Endothelial cell of umbilical vein (primary cell): ENCODE measurements around the gene PRRC2C. TPM values are rescaled to one million over a fixed set of nuclear protein-coding genes. Genes with fewer than 3 reads are reported as not detected.

Experiments used
- BruUV-seq: library from RNA; stranded (reverse); fragments of 400-500 nt; replicated peaks from 2 replicates; lab custom pipeline; 2021; lab: Mats Ljungman, UMichigan
- CTCF ChIA-PET: fragments of 300-600, 350-600 bp; sonication (Branson Sonifier 250); formaldehyde crosslinking; loops from one replicate; lab custom pipeline; 2021; ENCODE audit warnings: antibody characterized with exemption, inconsistent platforms; lab: Charles Lee
- POLR2A ChIA-PET: fragments of 300-600, 350-600 bp; sonication (Branson Sonifier 250); formaldehyde crosslinking; loops from one replicate; lab custom pipeline; 2021; ENCODE audit warnings: antibody characterized with exemption, inconsistent platforms; lab: Charles Lee
- DNase-seq: peaks from one replicate; pipeline ENCODE4 v3.0.0-alpha.2; 2011; ENCODE audit warnings: low read depth, low spot score
- FAIRE-seq: peaks from 2 replicates; lab custom pipeline; 2011; peaks lifted over from hg19 to GRCh38; lab: Jason Lieb, UNC
- H2AFZ ChIP-seq: 2 replicates; pipeline ENCODE4 v1.6.0; 2012; ENCODE audit warnings: low read depth, low read length, control low read depth, inconsistent platforms
- H3K27ac ChIP-seq: 2 replicates; pipeline ENCODE4 v1.5.1; 2011; ENCODE audit warnings: low read depth, mild to moderate bottlenecking, control low read depth, low read length, moderate library complexity; ENCODE audit not compliant: insufficient read depth
- H3K27me3 ChIP-seq, 2 experiments: 2 replicates each; pipeline versions ENCODE4 v1.6.0 to v1.6.1; 2011; ENCODE audit warnings: low read length in 2 of 2, mixed read lengths in 1 of 2; ENCODE audit not compliant: control insufficient read depth in 2 of 2, insufficient read depth in 2 of 2
- H3K36me3 ChIP-seq, 2 experiments: 2 replicates in 1 of 2; 3 replicates in 1 of 2; pipeline ENCODE4 v1.5.1; 2011; ENCODE audit warnings: low read length in 2 of 2, mild to moderate bottlenecking in 1 of 2, moderate library complexity in 1 of 2; ENCODE audit not compliant: control insufficient read depth in 2 of 2, insufficient read depth in 2 of 2; ENCODE audit errors: extremely low read depth in 1 of 2
- H3K4me1 ChIP-seq: 3 replicates; pipeline ENCODE4 v1.5.1; 2011; ENCODE audit warnings: mild to moderate bottlenecking, low read length; ENCODE audit not compliant: control insufficient read depth, insufficient read depth; ENCODE audit errors: extremely low read depth
- H3K4me2 ChIP-seq: 2 replicates; pipeline ENCODE4 v1.6.1; 2011; ENCODE audit warnings: low read length, control low read depth, mixed read lengths; ENCODE audit not compliant: insufficient read depth
- H3K4me3 ChIP-seq, 3 experiments: fragments of 200-600 bp in 1 of 3; sonication (generic), shearing (Covaris generic) in 1 of 3; replicated peaks in 1 of 3; 2 replicates each; pipeline ENCODE4 v1.5.1; 2011 to 2016; ENCODE audit warnings: control low read depth in 3 of 3, low read length in 3 of 3, mild to moderate bottlenecking in 2 of 3, inconsistent platforms in 1 of 3, low read depth in 1 of 3, moderate library complexity in 1 of 3; ENCODE audit not compliant: insufficient read depth in 1 of 3
- H3K79me2 ChIP-seq: 2 replicates; pipeline ENCODE4 v1.6.0; 2012; ENCODE audit warnings: low read length, inconsistent platforms; ENCODE audit not compliant: control insufficient read depth, insufficient read depth
- H3K9ac ChIP-seq: replicated peaks from 2 replicates; pipeline ENCODE3; 2011; ENCODE audit warnings: low read length, control low read depth; ENCODE audit not compliant: insufficient read depth; ENCODE audit errors: extremely low read depth
- H3K9me1 ChIP-seq: replicated peaks from 3 replicates; pipeline ENCODE4 v1.6.0; 2011; ENCODE audit warnings: mild to moderate bottlenecking, low read length; ENCODE audit not compliant: control insufficient read depth, insufficient read depth; ENCODE audit errors: extremely low read depth
- H3K9me3 ChIP-seq: replicated peaks from 2 replicates; pipeline ENCODE4 v1.5.1; 2012; ENCODE audit warnings: low read length, inconsistent platforms; ENCODE audit not compliant: control insufficient read depth, insufficient read depth
- H4K20me1 ChIP-seq: replicated peaks from 2 replicates; pipeline ENCODE3; 2011; ENCODE audit warnings: mild to moderate bottlenecking, low read length; ENCODE audit not compliant: control insufficient read depth, insufficient read depth; ENCODE audit errors: extremely low read depth
- EZH2 ChIP-seq: IDR thresholded peaks from 2 replicates; pipeline ENCODE4 v1.6.1; 2012; ENCODE audit warnings: borderline replicate concordance, low read depth, mild to moderate bottlenecking, moderate library complexity, low read length, inconsistent platforms; ENCODE audit not compliant: severe bottlenecking
- FOS ChIP-seq: IDR thresholded peaks from 2 replicates; pipeline ENCODE4 v1.6.1; 2011; ENCODE audit warnings: mild to moderate bottlenecking, low read length, moderate library complexity, borderline replicate concordance; ENCODE audit not compliant: insufficient read depth
- GATA2 ChIP-seq: IDR thresholded peaks from 2 replicates; pipeline ENCODE4 v1.7.0; 2011; ENCODE audit warnings: low read depth, mild to moderate bottlenecking, moderate library complexity, mixed read lengths, low read length; ENCODE audit not compliant: insufficient read length, insufficient read depth
- JUN ChIP-seq: IDR thresholded peaks from 2 replicates; pipeline ENCODE4 v1.6.1; 2011; ENCODE audit warnings: borderline replicate concordance, low read depth; ENCODE audit not compliant: insufficient read length, insufficient read depth
- MYC ChIP-seq: IDR thresholded peaks from one replicate; pipeline ENCODE4 v1.6.1; 2011; ENCODE audit warnings: mild to moderate bottlenecking, low read depth, low read length
- POLR2A ChIP-seq: IDR thresholded peaks from 2 replicates; pipeline ENCODE4 v1.6.1; 2012; ENCODE audit warnings: low read depth, mild to moderate bottlenecking, control low read depth, low read length
- POLR2AphosphoS5 ChIP-seq: IDR thresholded peaks from 2 replicates; pipeline ENCODE4 v1.6.1; 2012; ENCODE audit warnings: low read depth, mild to moderate bottlenecking, control low read depth, low read length, moderate library complexity; ENCODE audit not compliant: insufficient read depth
- dilution Hi-C: fragments of 300-500 bp; cut with MboI; formaldehyde crosslinking; loops from one replicate; pipeline ENCODE4 v1.15.0; 2019; ENCODE audit warnings: low sequenced_read_pairs; ENCODE audit not compliant: extremely low pct_ligation_motif_present
- intact Hi-C: fragments of 100-400 bp; cut with micrococcal nuclease; formaldehyde crosslinking; loops from one replicate; pipeline ENCODE4 v1.10.0; 2022
- polyA plus RNA-seq, 4 experiments: library from polyadenylated mRNA; depleted of rRNA in 3 of 4; stranded (reverse) in 3 of 4; unstranded in 1 of 4; fragments of >200 nt; gene quantifications; 2 replicates each; pipeline versions ENCODE4 v1.2.1 to v1.2.3, GENCODE V29; 2011 to 2012; ENCODE audit warnings: missing spikeins in 1 of 4
- total RNA-seq: library from RNA; stranded (reverse); gene quantifications from 2 replicates; pipeline ENCODE4 v1.2.3, GENCODE V29; 2021
- TF ChIP-seq, protein P1 (sequence below), 2 donors: IDR thresholded peaks; 1 replicate in 1 of 2; 2 replicates in 1 of 2; pipeline ENCODE4 v1.5.1; 2011; ENCODE audit warnings: low read length in 2 of 2, mild to moderate bottlenecking in 2 of 2, moderate library complexity in 2 of 2, control low read depth in 1 of 2, inconsistent platforms in 1 of 2, low read depth in 1 of 2; ENCODE audit not compliant: insufficient read depth in 1 of 2; ENCODE audit errors: extremely low read depth in 1 of 2
- TF ChIP-seq, protein P2 (sequence below): IDR thresholded peaks from 2 replicates; pipeline ENCODE4 v1.6.1; 2011; ENCODE audit not compliant: insufficient read depth, insufficient read length

Gene PRRC2C
- total and polyA plus RNA-seq, 2 donors (not counting 3 experiments of a cell fraction or from before 2014, with no cell fraction given) = 65.7 to 199 TPM

DNA sequence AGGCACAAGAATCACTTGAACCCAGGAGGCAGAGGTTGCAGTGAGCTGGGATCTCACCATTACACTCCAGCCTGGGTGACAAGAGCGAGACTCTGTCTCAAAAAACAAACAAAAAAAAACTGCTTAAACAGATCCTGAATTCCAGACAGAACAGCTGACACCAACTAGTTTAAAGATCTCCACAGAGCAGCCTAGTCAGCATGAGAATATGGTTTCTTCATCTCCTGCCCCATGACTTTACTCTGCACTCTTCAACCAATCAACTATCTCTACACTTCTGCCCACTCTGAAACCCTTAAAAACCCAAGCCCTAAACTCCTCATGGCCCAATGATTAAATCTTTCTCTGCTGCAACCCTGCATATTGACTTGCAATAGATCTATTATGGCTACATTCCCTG is 7.5 kb upstream of the PRRC2C start:
- no peak overlapping the region for H3K4me3 ChIP-seq
- H3K9me3 ChIP-seq = no peaks in the 10 kb centered on the region
- no peaks in the 10 kb centered on the region for H3K9me1 ChIP-seq
- no peaks in the 10 kb centered on the region for H3K36me3 ChIP-seq
- H3K27me3 ChIP-seq = peaks cover 3 to 6% of the 10 kb centered on the region in 2 experiments
- TF ChIP-seq, protein P1, sequence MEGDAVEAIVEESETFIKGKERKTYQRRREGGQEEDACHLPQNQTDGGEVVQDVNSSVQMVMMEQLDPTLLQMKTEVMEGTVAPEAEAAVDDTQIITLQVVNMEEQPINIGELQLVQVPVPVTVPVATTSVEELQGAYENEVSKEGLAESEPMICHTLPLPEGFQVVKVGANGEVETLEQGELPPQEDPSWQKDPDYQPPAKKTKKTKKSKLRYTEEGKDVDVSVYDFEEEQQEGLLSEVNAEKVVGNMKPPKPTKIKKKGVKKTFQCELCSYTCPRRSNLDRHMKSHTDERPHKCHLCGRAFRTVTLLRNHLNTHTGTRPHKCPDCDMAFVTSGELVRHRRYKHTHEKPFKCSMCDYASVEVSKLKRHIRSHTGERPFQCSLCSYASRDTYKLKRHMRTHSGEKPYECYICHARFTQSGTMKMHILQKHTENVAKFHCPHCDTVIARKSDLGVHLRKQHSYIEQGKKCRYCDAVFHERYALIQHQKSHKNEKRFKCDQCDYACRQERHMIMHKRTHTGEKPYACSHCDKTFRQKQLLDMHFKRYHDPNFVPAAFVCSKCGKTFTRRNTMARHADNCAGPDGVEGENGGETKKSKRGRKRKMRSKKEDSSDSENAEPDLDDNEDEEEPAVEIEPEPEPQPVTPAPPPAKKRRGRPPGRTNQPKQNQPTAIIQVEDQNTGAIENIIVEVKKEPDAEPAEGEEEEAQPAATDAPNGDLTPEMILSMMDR (IDR thresholded peaks at IDR 0.05; ENCODE audit: extremely low read depth in 1 of 2, insufficient read depth in 1 of 2, low read depth in 1 of 2, low read length in 2 of 2) = no peak
- TF ChIP-seq FOS = no peak
- TF ChIP-seq GATA2 = no peak
- TF ChIP-seq POLR2AphosphoS5 = no peak
- no peak for FAIRE-seq
- intact Hi-C loops = no loop called here
- ChIA-PET CTCF (no interaction called here), POLR2A (no interaction called here)
- no peaks in the 10 kb centered on the region for H3K79me2 ChIP-seq
- H3K4me2 ChIP-seq = no peak overlapping the region
- dilution Hi-C loops = no loop called here
- H3K4me1 ChIP-seq = no peaks in the 10 kb centered on the region
- H4K20me1 ChIP-seq = no peaks in the 10 kb centered on the region
- no peak overlapping the region for H2AFZ ChIP-seq
- H3K27ac ChIP-seq = no peak overlapping the region
- H3K9ac ChIP-seq = no peak overlapping the region
- DNase-seq = no peak
- BruUV-seq = no TSS peak

DNA sequence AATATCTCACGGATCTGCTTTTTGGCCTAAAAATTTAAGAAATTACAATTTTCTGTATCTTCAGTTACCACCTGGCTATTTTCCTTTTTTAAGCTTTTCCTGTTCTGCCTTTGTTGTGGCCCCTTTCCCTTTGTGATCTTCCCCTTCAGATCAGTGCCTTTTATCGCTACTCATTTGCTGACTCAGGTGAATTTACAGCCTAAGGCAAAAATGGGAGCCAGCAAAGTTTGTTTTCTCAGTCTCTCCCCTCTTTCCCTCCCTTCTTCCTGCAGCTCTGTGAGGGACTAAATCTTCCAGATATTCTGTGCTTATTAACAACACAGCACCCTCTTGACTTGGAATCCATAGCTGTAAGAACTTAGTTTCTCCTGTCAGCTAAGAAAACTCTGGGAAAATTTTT is 5.3 kb upstream of the PRRC2C start:
- intact Hi-C loops = loop anchor here (10.0 kb wide), 1 partner anchor 235 kb away; no protein-coding TSS in a partner anchor
- Histone ChIP-seq H3K9me3 (no peaks in the 10 kb centered on the region), H2AFZ (no peak overlapping the region), H4K20me1 (no peaks in the 10 kb centered on the region), H3K27ac (no peak overlapping the region), H3K4me1 (no peaks in the 10 kb centered on the region), H3K4me3 (no peak overlapping the region), H3K79me2 (no peaks in the 10 kb centered on the region), H3K36me3 (no peaks in the 10 kb centered on the region), H3K9me1 (no peaks in the 10 kb centered on the region), H3K9ac (no peak overlapping the region), H3K27me3 (peaks cover 3 to 6% of the 10 kb centered on the region in 2 experiments), H3K4me2 (no peak overlapping the region)
- dilution Hi-C loops = no loop called here
- TF ChIP-seq POLR2AphosphoS5 = no peak
- TF ChIP-seq FOS = no peak
- TF ChIP-seq, protein P1 (IDR thresholded peaks at IDR 0.05; ENCODE audit: extremely low read depth in 1 of 2, insufficient read depth in 1 of 2, low read depth in 1 of 2, low read length in 2 of 2) = no peak
- TF ChIP-seq JUN = no peak
- TF ChIP-seq EZH2 = no peak
- no peak for TF ChIP-seq GATA2
- no peak for TF ChIP-seq POLR2A
- TF ChIP-seq MYC = no peak
- TF ChIP-seq, protein P2, sequence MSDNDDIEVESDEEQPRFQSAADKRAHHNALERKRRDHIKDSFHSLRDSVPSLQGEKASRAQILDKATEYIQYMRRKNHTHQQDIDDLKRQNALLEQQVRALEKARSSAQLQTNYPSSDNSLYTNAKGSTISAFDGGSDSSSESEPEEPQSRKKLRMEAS = no peak
- BruUV-seq = no TSS peak
- FAIRE-seq (no peak), DNase-seq (no peak)
- ChIA-PET POLR2A (no interaction called here), CTCF (no interaction called here)
